GM23338 (cell line): ENCODE results near the gene TMEM237. TPM values are rescaled to one million over a fixed set of nuclear protein-coding genes. Genes with fewer than 3 reads are reported as not detected.

Experiments
- ATAC-seq: fragments of 200-7000 bp; cut with Tn5 transposase; 3 replicates; pipeline ENCODE4 v1.9.1; 2020
- DNase-seq: peaks from one replicate; pipeline ENCODE4 v3.0.0-alpha.2; 2015; ENCODE audit warnings: low spot score
- H2AFZ ChIP-seq: fragments of 200-600 bp; sonication (generic); 2 replicates; pipeline ENCODE4 v1.8.0; 2016; ENCODE audit warnings: antibody characterized with exemption, mild to moderate bottlenecking, moderate library complexity
- H3F3A ChIP-seq: fragments of 200-600 bp; sonication (generic); replicated peaks from 2 replicates; pipeline ENCODE4 v1.8.0; 2017; ENCODE audit warnings: antibody characterized with exemption, mixed run types, low read depth
- H3K27ac ChIP-seq: fragments of 200-600 bp; sonication (generic); 2 replicates; pipeline ENCODE4 v1.6.1; 2016; ENCODE audit warnings: low read depth
- H3K27me3 ChIP-seq: fragments of 200-600 bp; sonication (generic); 2 replicates; pipeline ENCODE4 v1.8.0; 2016; ENCODE audit warnings: mild to moderate bottlenecking, mixed run types, moderate library complexity; ENCODE audit not compliant: insufficient read depth
- H3K36me3 ChIP-seq: fragments of 200-600 bp; sonication (generic); 2 replicates; pipeline ENCODE4 v1.8.0; 2016; ENCODE audit warnings: mild to moderate bottlenecking; ENCODE audit not compliant: insufficient read depth
- H3K4me1 ChIP-seq: fragments of 200-600 bp; sonication (generic); 2 replicates; pipeline ENCODE4 v1.8.0; 2016; ENCODE audit warnings: mild to moderate bottlenecking, moderate library complexity; ENCODE audit not compliant: insufficient read depth
- H3K4me2 ChIP-seq: fragments of 200-600 bp; sonication (generic); 2 replicates; pipeline ENCODE4 v1.7.1; 2017; ENCODE audit warnings: mixed run types
- H3K4me3 ChIP-seq: fragments of 200-600 bp; sonication (generic); 2 replicates; pipeline ENCODE4 v1.6.1; 2016; ENCODE audit warnings: mixed run types
- H3K79me2 ChIP-seq: fragments of 200-600 bp; sonication (generic); replicated peaks from 2 replicates; pipeline ENCODE4 v1.8.0; 2017; ENCODE audit warnings: mild to moderate bottlenecking; ENCODE audit not compliant: insufficient read depth
- H3K9me2 ChIP-seq: fragments of 200-600 bp; sonication (generic); 2 replicates; pipeline ENCODE4 v1.8.0; 2017; ENCODE audit not compliant: insufficient read depth
- H4K20me1 ChIP-seq: fragments of 200-600 bp; sonication (generic); replicated peaks from 2 replicates; pipeline ENCODE4 v1.8.0; 2017; ENCODE audit warnings: mild to moderate bottlenecking; ENCODE audit not compliant: insufficient read depth
- H3K27ac Mint-ChIP-seq: 2 replicates; pipeline ENCODE4 v1.8.0; 2020; ENCODE audit warnings: inconsistent platforms, mild to moderate bottlenecking, moderate library complexity, mixed read lengths
- H3K27me3 Mint-ChIP-seq: 3 replicates; pipeline ENCODE4 v1.8.0; 2022; ENCODE audit warnings: low read depth, mild to moderate bottlenecking, moderate library complexity, mixed read lengths, inconsistent platforms; ENCODE audit not compliant: insufficient read depth, poor library complexity
- H3K36me3 Mint-ChIP-seq: 3 replicates; pipeline ENCODE4 v1.8.0; 2021; ENCODE audit warnings: low read depth, mild to moderate bottlenecking, inconsistent platforms, moderate library complexity, mixed read lengths
- H3K4me1 Mint-ChIP-seq: 3 replicates; pipeline ENCODE4 v1.8.0; 2020; ENCODE audit warnings: mild to moderate bottlenecking, inconsistent platforms, mixed read lengths
- H3K4me3 Mint-ChIP-seq: 3 replicates; pipeline ENCODE4 v1.8.0; 2021; ENCODE audit warnings: moderate library complexity, mild to moderate bottlenecking, inconsistent platforms, mixed read lengths
- H3K9me3 Mint-ChIP-seq: 3 replicates; pipeline ENCODE4 v1.8.0; 2020; ENCODE audit warnings: moderate library complexity, mild to moderate bottlenecking, inconsistent platforms, mixed read lengths
- CREB1 ChIP-seq: fragments of 250-450 bp; sonication (Bioruptor Pico); IDR thresholded peaks from 2 replicates; pipeline ENCODE4 v1.5.0; 2020; ENCODE audit warnings: low read depth, mild to moderate bottlenecking, moderate library complexity
- CTCF ChIP-seq, 2 experiments: fragments of 200-600 bp in 1 of 2; sonication (generic) in 1 of 2; conservative IDR thresholded peaks; 2 replicates each; pipeline versions ENCODE4 v1.5.1 to v1.6.1; 2016 to 2017; ENCODE audit warnings: antibody characterized with exemption in 2 of 2, low read depth in 2 of 2, mild to moderate bottlenecking in 2 of 2, moderate library complexity in 1 of 2
- ETS1 ChIP-seq: IDR thresholded peaks from 2 replicates; pipeline ENCODE4 v1.6.1; 2016; ENCODE audit warnings: antibody characterized with exemption
- EZH2 ChIP-seq: fragments of 200-600 bp; sonication (generic); IDR thresholded peaks from one replicate; pipeline ENCODE4 v1.8.0; 2017; ENCODE audit warnings: antibody characterized with exemption, mild to moderate bottlenecking, low read depth; ENCODE audit not compliant: unreplicated experiment
- EZH2phosphoT487 ChIP-seq: fragments of 200-600 bp; sonication (generic); IDR thresholded peaks from one replicate; pipeline ENCODE4 v1.8.1; 2018; ENCODE audit warnings: antibody characterized with exemption; ENCODE audit not compliant: unreplicated experiment
- JUNB ChIP-seq: IDR thresholded peaks from one replicate; pipeline ENCODE4 v1.6.1; 2016; ENCODE audit warnings: antibody characterized with exemption; ENCODE audit not compliant: unreplicated experiment
- NANOG ChIP-seq: IDR thresholded peaks from 2 replicates; pipeline ENCODE4 v1.6.1; 2016; ENCODE audit warnings: antibody characterized with exemption, borderline replicate concordance
- POLR2AphosphoS5 ChIP-seq: IDR thresholded peaks from 2 replicates; pipeline ENCODE4 v1.6.1; 2016; ENCODE audit warnings: antibody characterized with exemption, low read depth
- REST ChIP-seq: IDR thresholded peaks from one replicate; pipeline ENCODE4 v1.6.1; 2018; ENCODE audit warnings: antibody characterized with exemption; ENCODE audit not compliant: unreplicated experiment
- STAT1 ChIP-seq: IDR thresholded peaks from one replicate; pipeline ENCODE4 v1.6.1; 2016; ENCODE audit warnings: antibody characterized with exemption; ENCODE audit not compliant: unreplicated experiment
- ZNF114 ChIP-seq: fragments of 250-450 bp; sonication (Bioruptor Pico); IDR thresholded peaks from 2 replicates; pipeline ENCODE4 v1.5.0; 2020; ENCODE audit warnings: mild to moderate bottlenecking, moderate library complexity
- ZNF331 ChIP-seq: fragments of 250-450 bp; sonication (Bioruptor Pico); IDR thresholded peaks from 2 replicates; pipeline ENCODE4 v1.5.0; 2020; ENCODE audit warnings: low read depth, mild to moderate bottlenecking, moderate library complexity
- ZNF462 ChIP-seq: fragments of 250-450 bp; sonication (Bioruptor Pico); IDR thresholded peaks from 2 replicates; pipeline ENCODE4 v1.5.0; 2020; ENCODE audit warnings: mild to moderate bottlenecking, moderate library complexity
- polyA plus RNA-seq: library from polyadenylated mRNA; unstranded; fragments of >200 nt; fragmentation: Nextera tagmentation; extraction: Ambion mirVana; gene quantifications from 2 replicates; pipeline ENCODE4 v1.2.1, GENCODE V29; 2016
- total RNA-seq: library from RNA; depleted of rRNA; stranded (reverse); fragments of >200 nt; shearing (Covaris generic); gene quantifications from 2 replicates; pipeline ENCODE4 v1.2.3, GENCODE V29; 2014

The TMEM237 gene
- total and polyA plus RNA-seq, 2 experiments from 2014 or later, result 42.0 to 48.9 TPM

- no peaks in the 10 kb centered on the region for H3K4me1 ChIP-seq
- TF ChIP-seq ZNF114 (CRISPR knock-in tag) (no peak), ZNF331 (CRISPR knock-in tag) (no peak), EZH2phosphoT487 (no peak), POLR2AphosphoS5 (no peak), ZNF462 (no peak), CTCF (conservative IDR thresholded peaks at IDR 0.05; ENCODE audit: low read depth in 2 of 2) (no peak), JUNB (no peak), ETS1 (no peak), CREB1 (CRISPR knock-in tag) (no peak), STAT1 (no peak), EZH2 (no peak), REST (no peak), NANOG (no peak)
- H3K27me3 Mint-ChIP-seq, result no peaks in the 10 kb centered on the region
Observed at GRCh38 chr2:201621293-201621999, 21.9 kb downstream of the TMEM237 start.

More at GRCh38 chr2:201621293-201621999, 21.9 kb downstream of the TMEM237 start:
- H3K9me2 ChIP-seq, result no peaks in the 10 kb centered on the region
- Mint-ChIP-seq H3K9me3 (no peaks in the 10 kb centered on the region), H3K4me3 (no peak overlapping the region), H3K27ac (no peak overlapping the region), H3K36me3 (peaks cover 18% of the 10 kb centered on the region), H3K4me1 (no peaks in the 10 kb centered on the region)
- H3K4me3 ChIP-seq, result no peak overlapping the region
- no peaks in the 10 kb centered on the region for H3K27me3 ChIP-seq
- H4K20me1 ChIP-seq, result no peaks in the 10 kb centered on the region; the same call in 1 of the 2 replicates
- no peaks in the 10 kb centered on the region for H3K79me2 ChIP-seq
- H3K36me3 ChIP-seq, result peaks cover 13% of the 10 kb centered on the region; the same call in 1 of the 2 replicates
- DNase-seq (no peak), ATAC-seq (no peak)
- no peak overlapping the region for H2AFZ ChIP-seq
- no peak overlapping the region for H3K4me2 ChIP-seq
- H3K27ac ChIP-seq, result no peak overlapping the region
- no peaks in the 10 kb centered on the region for H3F3A ChIP-seq
